ENCODE measurements around the gene HERC2. TPM values are rescaled to one million over a fixed set of nuclear protein-coding genes. Genes with fewer than 3 reads are reported as not detected.

HERC2 gene
- total and polyA plus RNA-seq, 2 donors (not counting 3 experiments of a cell fraction or from before 2014, with no cell fraction given): 46.1 to 83.9 TPM

GRCh38 chr15:28086175-28086703 is 235.7 kb downstream of the HERC2 start:
- no peak overlapping the region for H3K9ac ChIP-seq (replicated peaks; ENCODE audit: extremely low read depth, insufficient read depth, low read length)
- no peaks in the 10 kb centered on the region for H3K36me3 ChIP-seq (ENCODE audit: control insufficient read depth in 2 of 2, extremely low read depth in 1 of 2, insufficient read depth in 2 of 2, low read length in 2 of 2)
- no TSS peak for BruUV-seq (replicated peaks)
- H3K27ac ChIP-seq (ENCODE audit: insufficient read depth, low read depth, low read length): no peak overlapping the region
- ChIA-PET CTCF (interaction anchor here (1.0 kb wide), 1 partner anchor 40 kb away, joined by 3 read pairs; no protein-coding TSS in a partner anchor), POLR2A (no interaction called here)
- no peak overlapping the region for H2AFZ ChIP-seq (ENCODE audit: low read depth, low read length)
- no peak for TF ChIP-seq JUN (IDR thresholded peaks at IDR 0.05; ENCODE audit: borderline replicate concordance, insufficient read depth, insufficient read length, low read depth)
- no peak for TF ChIP-seq POLR2A (IDR thresholded peaks at IDR 0.05; ENCODE audit: low read depth, low read length)
- peak; percentile 64 to 79 for TF ChIP-seq CTCF (IDR thresholded peaks at IDR 0.05; ENCODE audit: extremely low read depth in 1 of 2, insufficient read depth in 1 of 2, low read depth in 1 of 2, low read length in 2 of 2)
- H3K4me1 ChIP-seq (ENCODE audit: control insufficient read depth, extremely low read depth, insufficient read depth, low read length): no peaks in the 10 kb centered on the region
- H3K79me2 ChIP-seq (ENCODE audit: control insufficient read depth, insufficient read depth, low read length): no peaks in the 10 kb centered on the region
- H3K4me3 ChIP-seq (replicated peaks in 1 of 3; ENCODE audit: insufficient read depth in 1 of 3, low read depth in 1 of 3, low read length in 3 of 3): no peak overlapping the region
- peak; percentile 81 for FAIRE-seq
- dilution Hi-C loops (cut with MboI; ENCODE audit: extremely low pct_ligation_motif_present, low sequenced_read_pairs): no loop called here
- intact Hi-C loops (cut with micrococcal nuclease): no loop called here
- no peaks in the 10 kb centered on the region for H3K9me3 ChIP-seq (replicated peaks; ENCODE audit: control insufficient read depth, insufficient read depth, low read length)
- no peaks in the 10 kb centered on the region for H3K9me1 ChIP-seq (replicated peaks; ENCODE audit: control insufficient read depth, extremely low read depth, insufficient read depth, low read length)
- H3K27me3 ChIP-seq (ENCODE audit: control insufficient read depth in 2 of 2, insufficient read depth in 2 of 2, low read length in 2 of 2): peaks cover 0 to 8% of the 10 kb centered on the region in 2 experiments
- peak; percentile 59 for DNase-seq (ENCODE audit: low read depth, low spot score)
- H4K20me1 ChIP-seq (replicated peaks; ENCODE audit: control insufficient read depth, extremely low read depth, insufficient read depth, low read length): no peaks in the 10 kb centered on the region
- no peak overlapping the region for H3K4me2 ChIP-seq (ENCODE audit: insufficient read depth, low read length)

GRCh38 chr15:28085489-28086174 is 236.3 kb downstream of the HERC2 start:
- DNase-seq (ENCODE audit: low read depth, low spot score) (no peak), FAIRE-seq (no peak)
- BruUV-seq (replicated peaks): no TSS peak
- intact Hi-C loops (cut with micrococcal nuclease): no loop called here
- dilution Hi-C loops (cut with MboI; ENCODE audit: extremely low pct_ligation_motif_present, low sequenced_read_pairs): no loop called here
- CTCF ChIA-PET: interaction anchor here (1.5 kb wide), 1 partner anchor 41 kb away, joined by 14 read pairs; no protein-coding TSS in a partner anchor
- Histone ChIP-seq H3K27me3 (ENCODE audit: control insufficient read depth in 2 of 2, insufficient read depth in 2 of 2, low read length in 2 of 2) (peaks cover 0 to 8% of the 10 kb centered on the region in 2 experiments), H3K9ac (replicated peaks; ENCODE audit: extremely low read depth, insufficient read depth, low read length) (no peak overlapping the region), H3K4me2 (ENCODE audit: insufficient read depth, low read length) (no peak overlapping the region), H4K20me1 (replicated peaks; ENCODE audit: control insufficient read depth, extremely low read depth, insufficient read depth, low read length) (no peaks in the 10 kb centered on the region), H3K79me2 (ENCODE audit: control insufficient read depth, insufficient read depth, low read length) (no peaks in the 10 kb centered on the region), H3K9me1 (replicated peaks; ENCODE audit: control insufficient read depth, extremely low read depth, insufficient read depth, low read length) (no peaks in the 10 kb centered on the region), H2AFZ (ENCODE audit: low read depth, low read length) (no peak overlapping the region), H3K9me3 (replicated peaks; ENCODE audit: control insufficient read depth, insufficient read depth, low read length) (no peaks in the 10 kb centered on the region), H3K4me3 (replicated peaks in 1 of 3; ENCODE audit: insufficient read depth in 1 of 3, low read depth in 1 of 3, low read length in 3 of 3) (no peak overlapping the region), H3K4me1 (ENCODE audit: control insufficient read depth, extremely low read depth, insufficient read depth, low read length) (no peaks in the 10 kb centered on the region), H3K27ac (ENCODE audit: insufficient read depth, low read depth, low read length) (no peak overlapping the region), H3K36me3 (ENCODE audit: control insufficient read depth in 2 of 2, extremely low read depth in 1 of 2, insufficient read depth in 2 of 2, low read length in 2 of 2) (no peaks in the 10 kb centered on the region)
- POLR2A ChIA-PET: no interaction called here
- no peak for TF ChIP-seq FOS (IDR thresholded peaks at IDR 0.05; ENCODE audit: borderline replicate concordance, insufficient read depth, low read length)
